Posterior cingulate gyrus (tissue), 11 donors: Measurements from ENCODE around the gene CCR6.

Source experiments
- DNase-seq, 10 donors: peaks; one replicate each; pipeline versions ENCODE4 v3.0.0 to v3.0.0-alpha.2; 2020 to 2021; ENCODE audit warnings: mixed read lengths in 3 of 10
- intact Hi-C: fragments of 100-400 bp; cut with DNase I; formaldehyde crosslinking; loops from one replicate; pipeline ENCODE4 v1.15.1; 2023

Gene CCR6

DNA sequence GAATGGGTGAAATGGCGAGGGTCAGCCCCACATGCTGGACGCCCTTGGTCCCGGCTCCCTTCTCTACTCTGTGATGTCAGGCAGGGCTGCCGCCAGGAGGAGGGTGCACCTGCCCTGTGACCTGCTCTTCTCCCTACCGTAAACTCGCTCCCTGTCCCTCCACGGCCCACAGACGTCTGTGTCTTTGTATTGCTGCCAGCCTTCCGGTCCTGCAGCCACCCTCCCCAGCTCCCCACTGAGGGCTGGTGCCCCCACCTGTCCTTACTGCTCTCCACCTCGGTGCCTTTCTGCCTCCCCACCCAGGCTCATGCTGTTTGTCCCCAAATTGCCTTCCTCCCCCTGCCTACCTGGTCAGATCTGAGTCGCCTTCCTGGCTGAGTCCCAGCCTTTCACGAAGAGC, 4.1 kb upstream of the CCR6 start:
- intact Hi-C loops, result no loop called here
- DNase-seq, result no peak

DNA sequence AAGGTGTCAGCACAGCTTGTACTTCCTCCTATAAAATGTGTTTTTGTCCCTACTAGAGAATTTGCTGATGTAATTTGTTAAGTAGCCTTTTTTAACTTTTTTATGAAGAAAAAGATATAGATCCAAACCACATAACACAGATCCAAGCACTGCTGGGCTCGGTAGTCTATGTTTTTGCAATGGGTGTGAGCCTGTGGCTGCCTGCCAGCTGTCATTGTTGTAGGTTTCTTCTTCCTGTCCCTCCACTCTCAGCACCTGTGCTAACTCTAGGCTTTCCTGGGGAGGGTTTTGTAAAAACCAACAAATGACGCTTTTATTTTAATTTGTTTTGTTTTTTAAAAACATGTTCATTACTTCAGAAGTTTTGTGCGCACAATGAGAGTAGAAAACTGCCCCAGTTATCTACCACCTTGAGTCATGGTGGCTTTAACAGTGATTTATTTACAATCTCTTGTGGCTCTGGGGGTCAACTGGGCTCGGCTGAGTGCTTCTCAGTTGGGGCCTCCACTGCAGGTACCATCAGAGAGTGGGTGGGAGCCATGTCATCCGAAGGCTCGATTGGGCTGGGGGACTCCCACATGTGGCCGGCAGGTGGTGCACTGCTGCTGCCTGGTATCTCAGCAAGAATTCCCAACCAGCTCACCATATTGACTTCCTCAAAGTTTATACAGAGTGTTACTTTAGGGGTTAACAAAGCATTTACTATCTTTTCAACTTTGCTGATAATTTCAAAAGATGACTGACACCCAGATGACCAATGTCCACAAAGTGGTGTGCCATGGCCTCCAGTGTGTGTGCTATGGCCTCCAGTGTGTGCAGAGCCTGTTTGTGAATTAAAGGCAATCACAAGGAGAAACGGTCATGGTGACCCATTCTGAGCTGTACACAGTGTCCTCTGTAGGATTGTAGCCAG, 3.0 kb upstream of the CCR6 start:
- no peak for DNase-seq
- intact Hi-C loops, result no loop called here

DNA sequence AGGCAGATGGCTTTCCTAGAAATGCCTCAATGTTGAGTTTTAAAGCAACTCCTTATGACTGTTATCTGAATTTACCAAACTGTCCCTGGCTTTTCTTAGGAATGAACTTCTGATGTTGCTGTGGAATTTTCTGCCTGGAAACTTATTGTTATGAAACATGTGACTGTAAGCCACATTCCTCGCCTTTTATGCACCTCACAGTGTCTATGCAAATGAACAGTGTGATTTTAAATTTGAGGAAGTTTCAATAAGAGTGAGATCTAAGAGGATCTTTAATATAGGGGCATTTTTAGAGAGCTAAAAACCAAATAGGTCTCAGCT, 2.4 kb upstream of the CCR6 start:
- intact Hi-C loops, result no loop called here

DNA sequence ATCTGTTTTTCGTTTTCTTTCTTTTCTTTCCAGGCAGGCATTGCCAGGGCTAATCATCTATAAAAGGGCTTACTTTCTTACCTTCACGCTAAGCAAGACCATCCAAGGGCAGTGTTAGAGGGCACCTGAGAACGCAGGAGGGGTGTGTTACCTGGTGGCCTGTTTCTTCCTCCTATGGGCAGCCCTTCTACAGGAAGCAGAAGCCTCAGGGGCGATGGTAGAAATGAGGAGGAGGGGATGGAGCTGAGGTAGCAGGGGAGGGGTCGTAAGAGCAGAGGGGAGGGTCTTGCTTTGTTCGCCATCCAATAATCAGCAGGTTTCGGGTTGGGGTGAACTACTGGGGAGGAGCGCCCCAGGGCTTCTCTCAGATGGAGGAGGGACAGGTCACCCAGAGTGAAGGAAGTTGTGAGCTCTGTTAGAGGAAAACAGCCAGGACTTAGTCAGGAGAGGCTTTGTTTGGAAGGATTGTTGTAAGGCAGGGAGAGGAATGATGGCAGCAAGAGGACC, 1.5 kb upstream of the CCR6 start:
- intact Hi-C loops, result no loop called here
- no peak for DNase-seq

More for the DNA sequence above, 2.4 kb upstream of the CCR6 start:
- DNase-seq, result no peak

DNA sequence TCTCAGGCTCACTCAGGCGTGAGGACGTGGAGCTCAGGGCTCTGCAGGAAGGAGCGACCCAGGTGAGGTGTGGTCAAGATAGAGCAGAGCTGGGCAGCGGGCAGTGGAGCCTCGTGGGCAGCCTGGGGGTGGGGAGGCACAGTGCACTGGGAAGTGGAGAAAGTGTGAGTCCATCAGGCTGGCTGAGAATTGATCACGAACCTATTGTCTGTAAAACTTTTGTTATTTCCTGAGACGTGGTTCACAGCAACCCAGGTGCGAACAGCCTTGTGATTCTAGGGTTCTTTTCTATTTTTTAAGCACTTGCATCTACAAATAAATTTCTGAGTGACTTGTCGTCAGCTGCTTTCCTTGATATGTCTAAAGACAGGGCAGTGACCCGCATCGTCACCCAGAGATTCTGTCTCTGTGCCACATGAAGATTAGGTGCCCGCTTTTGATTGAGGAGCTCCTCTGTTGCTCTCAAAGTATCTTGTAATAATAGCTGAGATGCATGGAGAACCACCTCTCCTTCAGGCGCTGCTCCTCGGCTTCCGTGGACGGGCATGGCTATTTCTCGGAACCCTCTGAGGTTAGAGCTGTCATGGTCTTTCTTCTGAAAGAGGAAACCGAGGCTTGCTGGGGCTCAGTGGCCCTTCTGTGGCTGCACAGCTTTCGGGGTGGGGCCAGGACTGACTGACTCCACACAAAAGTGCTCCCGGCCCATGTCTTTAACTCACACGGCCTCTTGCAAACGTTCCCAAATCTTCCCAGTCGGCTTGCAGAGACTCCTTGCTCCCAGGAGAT, 662 bp upstream of the CCR6 start:
- intact Hi-C loops, result no loop called here
- peak in 1 of 10 donors; percentile 52 for DNase-seq

GRCh38 chr6:167124753-167125152, 1.9 kb downstream of the CCR6 start:
- intact Hi-C loops, result no loop called here
- no peak for DNase-seq

DNA sequence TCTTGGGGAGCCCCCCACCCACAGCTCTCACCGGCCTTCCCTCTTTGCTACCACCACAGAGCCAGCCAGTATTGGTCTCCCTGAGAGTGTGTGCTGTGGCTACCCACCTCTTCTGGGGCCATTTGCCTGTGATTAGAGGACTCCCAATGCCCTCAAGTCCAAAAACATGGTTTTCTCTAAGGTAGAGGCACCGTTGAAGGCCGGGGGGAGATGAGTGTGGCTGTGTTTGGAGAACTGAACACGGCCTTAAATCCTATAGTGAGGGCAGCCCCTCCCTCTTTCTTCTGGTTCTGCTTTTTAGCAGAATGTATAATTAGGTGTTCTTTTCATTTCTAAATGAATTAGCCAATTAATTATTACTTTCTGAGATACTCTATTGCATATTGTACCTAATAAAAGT, 2.5 kb downstream of the CCR6 start:
- intact Hi-C loops, result no loop called here
- no peak for DNase-seq

DNA sequence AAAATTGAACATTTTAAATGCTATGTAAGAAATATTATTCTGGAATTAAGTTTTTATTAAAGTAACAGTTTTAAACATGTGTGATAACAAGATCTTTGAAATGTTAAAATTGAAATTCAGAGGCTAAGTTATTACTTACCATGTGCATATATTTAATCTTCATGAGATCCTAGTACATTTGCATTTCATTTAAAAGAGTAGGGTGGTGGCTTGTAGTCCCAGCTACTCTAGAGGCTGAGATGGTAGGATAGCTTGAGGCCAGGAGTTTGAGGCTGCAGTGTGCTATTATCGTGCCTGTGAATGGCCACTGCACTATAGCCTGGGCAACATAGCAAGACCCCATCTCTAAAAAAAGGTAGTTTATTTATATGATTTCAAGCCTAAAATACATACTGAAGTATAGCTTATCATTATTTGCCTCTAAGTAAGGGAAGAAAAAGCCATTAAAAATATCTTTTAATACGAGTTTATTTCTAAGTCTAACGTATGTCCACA, 3.0 kb downstream of the CCR6 start:
- intact Hi-C loops, result no loop called here
- DNase-seq, result no peak

- no peak for DNase-seq
- intact Hi-C loops, result no loop called here
Measured at GRCh38 chr6:167127785-167128531, 5.1 kb downstream of the CCR6 start.

DNA sequence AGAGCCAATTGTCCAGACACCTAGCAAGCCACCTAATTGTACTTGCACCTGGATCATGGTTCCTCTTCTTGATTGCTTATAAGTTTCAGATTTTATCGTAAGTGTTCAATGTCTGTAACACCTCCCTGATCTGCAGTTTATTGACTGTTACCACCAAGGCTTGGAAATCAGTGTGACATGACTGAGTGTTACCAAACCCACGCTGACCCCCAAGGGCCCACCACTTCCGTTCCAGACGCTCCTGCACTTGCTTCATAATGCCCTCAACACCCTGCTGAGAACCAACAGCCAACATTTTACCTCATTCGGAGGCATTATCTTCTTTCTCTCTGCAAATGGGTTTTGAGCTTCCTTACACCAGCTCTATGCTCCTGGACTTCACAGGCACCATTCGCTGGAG, 6.3 kb downstream of the CCR6 start:
- DNase-seq, result no peak

DNA sequence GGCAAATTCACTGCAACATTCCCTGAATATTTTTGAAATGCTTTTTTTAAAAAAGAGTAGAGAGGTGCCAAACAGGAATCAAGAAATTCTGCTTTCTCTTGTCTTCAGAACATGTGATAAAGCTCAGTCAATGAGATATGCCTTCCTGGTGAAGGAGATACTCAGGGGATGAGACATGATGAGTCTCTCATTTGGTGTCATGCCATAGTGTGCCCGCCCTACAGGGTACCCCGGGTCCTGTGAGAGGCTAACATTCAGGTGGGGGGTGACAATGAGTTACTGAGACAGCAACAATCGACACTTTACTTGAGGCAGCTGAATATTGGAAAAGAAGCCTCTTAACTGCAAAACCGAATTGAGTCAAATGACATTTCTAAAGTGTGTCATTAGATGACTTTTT, 6.7 kb downstream of the CCR6 start:
- DNase-seq, result no peak
- intact Hi-C loops, result no loop called here

More for the DNA sequence above, 6.3 kb downstream of the CCR6 start:
- intact Hi-C loops, result no loop called here

DNA sequence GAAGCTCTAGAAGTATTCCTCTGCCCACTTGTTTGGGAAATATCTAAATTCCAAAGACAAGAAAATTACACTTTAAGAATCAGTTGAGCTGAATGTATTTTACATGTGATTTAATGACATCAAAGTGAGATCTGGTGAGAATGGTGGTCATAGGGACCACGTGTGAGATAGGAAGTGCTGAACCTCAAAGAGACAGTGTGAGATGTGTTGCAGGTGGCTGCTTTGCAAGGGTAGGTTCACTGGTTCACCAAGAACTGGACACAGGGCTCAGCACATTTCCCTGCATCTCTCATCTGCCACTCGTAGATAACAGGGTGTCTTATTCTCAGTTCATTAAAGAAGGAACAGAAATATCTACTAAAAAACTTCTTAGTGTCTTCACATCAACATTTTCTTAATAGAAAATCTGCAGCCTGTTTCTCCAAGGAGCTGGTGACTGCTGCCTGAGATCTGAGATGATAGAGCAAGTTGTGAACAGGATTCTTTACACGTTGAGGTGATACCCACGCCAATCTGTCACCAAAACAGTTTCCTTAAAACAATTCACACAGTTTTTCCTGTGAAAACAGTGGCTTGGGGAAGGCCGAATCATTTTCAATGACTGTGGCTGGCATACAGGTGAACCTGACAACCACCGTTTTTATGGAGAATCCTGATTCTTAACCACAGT, 7.2 kb downstream of the CCR6 start:
- intact Hi-C loops, result no loop called here
- DNase-seq, result no peak

GRCh38 chr6:167130712-167131684, 8.1 kb downstream of the CCR6 start:
- intact Hi-C loops, result no loop called here
- peak in 1 of 10 donors; percentile 52 for DNase-seq

DNA sequence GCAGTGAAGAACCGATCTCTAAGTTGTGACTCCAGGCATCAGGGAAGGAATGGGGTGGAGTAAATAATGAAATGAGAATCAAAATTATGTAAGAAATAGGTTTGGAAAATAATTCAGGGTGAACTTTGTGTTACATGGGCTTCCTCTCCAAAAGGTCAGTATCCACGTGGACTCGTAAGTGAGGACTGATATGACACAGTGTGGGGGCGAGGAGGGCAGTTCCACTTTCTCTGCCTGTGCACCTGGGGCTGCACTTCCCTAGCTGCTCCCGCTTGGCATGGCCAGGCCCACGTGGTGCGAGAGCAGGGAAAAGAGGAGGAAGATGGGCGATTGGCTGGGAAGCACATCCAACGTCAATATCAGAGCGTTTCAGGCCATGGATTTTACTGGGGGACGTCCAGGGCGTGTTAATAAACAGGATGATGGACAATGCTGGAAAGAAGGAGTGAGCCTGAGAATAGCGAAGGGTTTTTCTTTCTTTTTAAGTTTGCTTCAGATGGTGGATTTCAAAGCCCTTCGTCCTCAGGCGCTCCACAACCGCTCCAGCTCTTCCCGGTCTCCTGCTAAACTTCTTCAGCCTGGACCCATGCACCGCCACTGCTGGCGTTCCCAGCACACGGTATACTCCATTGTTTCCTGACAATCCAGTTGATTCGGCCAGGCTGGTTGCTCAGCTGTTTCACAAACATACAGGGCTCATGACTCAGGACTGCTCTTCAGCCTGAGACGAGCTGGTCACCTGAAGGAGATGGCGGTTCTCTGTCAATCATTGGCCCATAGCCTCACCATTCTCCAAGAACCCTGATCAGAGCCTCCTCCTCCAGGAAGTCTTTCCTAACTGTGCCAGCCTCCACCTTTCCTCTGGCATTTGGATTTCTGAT, 11.8 kb downstream of the CCR6 start:
- intact Hi-C loops, result no loop called here
- DNase-seq, result no peak

DNA sequence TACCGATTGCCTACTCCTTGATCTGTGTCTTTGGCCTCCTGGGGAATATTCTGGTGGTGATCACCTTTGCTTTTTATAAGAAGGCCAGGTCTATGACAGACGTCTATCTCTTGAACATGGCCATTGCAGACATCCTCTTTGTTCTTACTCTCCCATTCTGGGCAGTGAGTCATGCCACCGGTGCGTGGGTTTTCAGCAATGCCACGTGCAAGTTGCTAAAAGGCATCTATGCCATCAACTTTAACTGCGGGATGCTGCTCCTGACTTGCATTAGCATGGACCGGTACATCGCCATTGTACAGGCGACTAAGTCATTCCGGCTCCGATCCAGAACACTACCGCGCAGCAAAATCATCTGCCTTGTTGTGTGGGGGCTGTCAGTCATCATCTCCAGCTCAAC, 13.5 kb downstream of the CCR6 start:
- DNase-seq, result no peak
- intact Hi-C loops, result no loop called here

DNA sequence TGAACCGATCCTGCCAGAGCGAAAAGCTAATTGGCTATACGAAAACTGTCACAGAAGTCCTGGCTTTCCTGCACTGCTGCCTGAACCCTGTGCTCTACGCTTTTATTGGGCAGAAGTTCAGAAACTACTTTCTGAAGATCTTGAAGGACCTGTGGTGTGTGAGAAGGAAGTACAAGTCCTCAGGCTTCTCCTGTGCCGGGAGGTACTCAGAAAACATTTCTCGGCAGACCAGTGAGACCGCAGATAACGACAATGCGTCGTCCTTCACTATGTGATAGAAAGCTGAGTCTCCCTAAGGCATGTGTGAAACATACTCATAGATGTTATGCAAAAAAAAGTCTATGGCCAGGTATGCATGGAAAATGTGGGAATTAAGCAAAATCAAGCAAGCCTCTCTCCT, 14.2 kb downstream of the CCR6 start:
- intact Hi-C loops, result no loop called here
- DNase-seq, result no peak

DNA sequence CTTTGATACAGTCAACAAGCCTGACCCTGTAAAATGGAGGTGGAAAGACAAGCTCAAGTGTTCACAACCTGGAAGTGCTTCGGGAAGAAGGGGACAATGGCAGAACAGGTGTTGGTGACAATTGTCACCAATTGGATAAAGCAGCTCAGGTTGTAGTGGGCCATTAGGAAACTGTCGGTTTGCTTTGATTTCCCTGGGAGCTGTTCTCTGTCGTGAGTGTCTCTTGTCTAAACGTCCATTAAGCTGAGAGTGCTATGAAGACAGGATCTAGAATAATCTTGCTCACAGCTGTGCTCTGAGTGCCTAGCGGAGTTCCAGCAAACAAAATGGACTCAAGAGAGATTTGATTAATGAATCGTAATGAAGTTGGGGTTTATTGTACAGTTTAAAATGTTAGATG, 15.0 kb downstream of the CCR6 start:
- intact Hi-C loops, result no loop called here
- no peak for DNase-seq

DNA sequence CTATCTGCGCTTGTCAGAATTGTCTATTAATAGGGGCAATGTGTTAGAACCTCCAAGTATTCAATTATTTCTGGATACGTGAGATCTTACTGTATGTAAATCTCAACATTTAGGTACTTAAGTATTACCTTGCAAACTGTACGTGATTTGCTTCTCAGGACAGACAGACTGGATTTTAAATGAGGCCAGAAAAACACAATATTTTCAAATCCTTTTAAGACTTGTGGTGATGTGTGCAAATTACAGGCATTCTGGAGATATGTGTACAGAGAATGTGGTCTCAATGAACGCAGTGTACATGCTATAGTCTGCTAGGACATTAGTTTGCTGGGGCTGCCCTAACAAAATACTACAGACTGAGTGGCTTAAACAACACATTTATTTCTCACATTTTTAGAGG, 16.9 kb downstream of the CCR6 start:
- no peak for DNase-seq
- intact Hi-C loops, result loop anchor here (5.0 kb wide), 2 partner anchors 137 to 362 kb away; no protein-coding TSS in a partner anchor
